HCT116 (cell line): ENCODE measurements around the gene PAAF1. TPM values are rescaled to one million over a fixed set of nuclear protein-coding genes. Genes with fewer than 3 reads are reported as not detected.

Experiments
- ATAC-seq: fragments of 200-7000 bp; cut with Tn5 transposase; 2 replicates; pipeline ENCODE4 v1.9.1; 2020; ENCODE audit warnings: mild to moderate bottlenecking, moderate library complexity
- BruUV-seq: library from RNA; stranded (reverse); fragments of 400-500 nt; replicated peaks from 2 replicates; lab custom pipeline; 2021; lab: Mats Ljungman, UMichigan
- CTCF ChIA-PET: fragments of 300-600 bp; sonication (Branson Sonifier 250); formaldehyde crosslinking; loops from one replicate; lab custom pipeline; 2021; ENCODE audit warnings: antibody characterized with exemption; lab: Charles Lee
- POLR2A ChIA-PET: fragments of 300-600, 350-600 bp; sonication (Branson Sonifier 250); formaldehyde crosslinking; loops from one replicate; lab custom pipeline; 2021; ENCODE audit warnings: antibody characterized with exemption; lab: Charles Lee
- RAD21 ChIA-PET, 2 experiments: fragments of 300-600 bp; sonication (Branson Sonifier 250); formaldehyde crosslinking; loops; one replicate each; lab custom pipeline; 2023; ENCODE audit warnings: low total read pairs in 2 of 2; ENCODE audit not compliant: uncharacterized antibody in 2 of 2, unreplicated experiment in 2 of 2, low non-redundant PET in 1 of 2; lab: Charles Lee
- DNase-seq: peaks from one replicate; pipeline ENCODE4 v3.0.0-alpha.2; 2010; ENCODE audit warnings: low read depth, low spot score
- H2AFZ ChIP-seq: fragments of 200-600 bp; shearing (Covaris generic), sonication (generic); 2 replicates; pipeline ENCODE4 v1.6.1; 2017; ENCODE audit warnings: low read depth, mixed run types, mixed read lengths, antibody characterized with exemption, low read length; ENCODE audit not compliant: poor library complexity, severe bottlenecking
- H3K27ac ChIP-seq: 2 replicates; pipeline ENCODE4 v1.5.1; 2012; ENCODE audit warnings: low read depth, low read length
- H3K27me3 ChIP-seq: fragments of 200-600 bp; sonication (generic); 2 replicates; pipeline ENCODE4 v1.6.1; 2016; ENCODE audit warnings: mixed run types, low read length, mixed read lengths; ENCODE audit not compliant: insufficient read depth
- H3K36me3 ChIP-seq, 2 experiments: fragments of 200-500 bp in 1 of 2; fragments of 200-600 bp in 1 of 2; sonication (Bioruptor generic) in 1 of 2; sonication (generic) in 1 of 2; 2 replicates each; pipeline versions ENCODE4 v1.5.1 to v1.6.1; 2014 to 2016; ENCODE audit warnings: low read length in 2 of 2, inconsistent platforms in 1 of 2, mixed read lengths in 1 of 2, mixed run types in 1 of 2; ENCODE audit not compliant: insufficient read depth in 2 of 2, control insufficient read depth in 1 of 2
- H3K4me1 ChIP-seq, 2 experiments: fragments of 200-600 bp in 1 of 2; sonication (generic) in 1 of 2; 2 replicates each; pipeline versions ENCODE4 v1.5.1 to v1.6.1; 2012 to 2017; ENCODE audit warnings: low read length in 2 of 2, inconsistent platforms in 1 of 2, mild to moderate bottlenecking in 1 of 2, mixed read lengths in 1 of 2, mixed run types in 1 of 2, moderate library complexity in 1 of 2; ENCODE audit not compliant: insufficient read depth in 2 of 2, control insufficient read depth in 1 of 2
- H3K4me2 ChIP-seq: fragments of 200-600 bp; sonication (generic); 2 replicates; pipeline ENCODE4 v1.6.1; 2017; ENCODE audit warnings: mixed run types, low read length, mixed read lengths
- H3K4me3 ChIP-seq, 2 experiments: fragments of 200-600 bp in 1 of 2; sonication (generic) in 1 of 2; replicated peaks in 1 of 2; 2 replicates each; pipeline ENCODE4 v1.5.1; 2011 to 2016; ENCODE audit warnings: low read length in 2 of 2, control low read depth in 1 of 2, low read depth in 1 of 2, mild to moderate bottlenecking in 1 of 2, mixed read lengths in 1 of 2, mixed run types in 1 of 2
- H3K79me2 ChIP-seq: fragments of 200-600 bp; sonication (generic); 2 replicates; pipeline ENCODE4 v1.6.1; 2017; ENCODE audit warnings: mild to moderate bottlenecking, mixed run types, low read length, moderate library complexity, mixed read lengths; ENCODE audit not compliant: insufficient read depth
- H3K9ac ChIP-seq: fragments of 200-600 bp; sonication (generic); 2 replicates; pipeline ENCODE4 v1.6.1; 2016; ENCODE audit warnings: low read length, mixed read lengths
- H3K9me2 ChIP-seq: fragments of 200-600 bp; sonication (generic), shearing (Covaris generic); 2 replicates; pipeline ENCODE4 v1.6.1; 2017; ENCODE audit warnings: mixed run types, mild to moderate bottlenecking, moderate library complexity; ENCODE audit not compliant: insufficient read depth
- H3K9me3 ChIP-seq, 2 experiments: fragments of 200-500 bp in 1 of 2; fragments of 200-600 bp in 1 of 2; sonication (Bioruptor generic) in 1 of 2; sonication (generic) in 1 of 2; 2 replicates each; pipeline ENCODE4 v1.6.1; 2014 to 2017; ENCODE audit warnings: low read length in 2 of 2, mixed read lengths in 2 of 2, inconsistent platforms in 1 of 2, low read depth in 1 of 2, mild to moderate bottlenecking in 1 of 2, mixed run types in 1 of 2, moderate library complexity in 1 of 2; ENCODE audit not compliant: control insufficient read depth in 1 of 2, insufficient read depth in 1 of 2
- H4K20me1 ChIP-seq: fragments of 200-600 bp; sonication (generic), shearing (Covaris generic); 2 replicates; pipeline ENCODE4 v1.6.1; 2017; ENCODE audit warnings: mixed run types, mild to moderate bottlenecking, moderate library complexity; ENCODE audit not compliant: insufficient read depth
- CBX3 ChIP-seq: IDR thresholded peaks from 2 replicates; pipeline ENCODE4 v1.6.1; 2012; ENCODE audit warnings: low read depth
- EGR1 ChIP-seq: IDR thresholded peaks from 2 replicates; pipeline ENCODE4 v1.6.1; 2012; ENCODE audit warnings: low read depth
- RAD21 ChIP-seq: IDR thresholded peaks from 2 replicates; pipeline ENCODE4 v1.6.1; 2012; ENCODE audit warnings: low read depth, mild to moderate bottlenecking
- TCF7L2 ChIP-seq: IDR thresholded peaks from 2 replicates; pipeline ENCODE4 v1.7.0; 2011; ENCODE audit warnings: borderline replicate concordance, inconsistent platforms; ENCODE audit not compliant: insufficient read depth, insufficient read length; ENCODE audit errors: extremely low read depth
- ZFX ChIP-seq: fragments of 450-650 bp; IDR thresholded peaks from 2 replicates; pipeline ENCODE4 v1.6.1; 2017
- intact Hi-C: fragments of 100-400 bp; cut with micrococcal nuclease; formaldehyde crosslinking; loops from 2 replicates; pipeline ENCODE4 v1.10.0; 2022
- total RNA-seq: library from RNA; stranded (reverse); gene quantifications from one replicate; pipeline ENCODE4 v1.2.1, GENCODE V29; 2021; ENCODE audit not compliant: unreplicated experiment
- TF ChIP-seq, protein P1 (sequence below): IDR thresholded peaks from 2 replicates; pipeline ENCODE4 v1.6.1; 2012
- TF ChIP-seq, protein P2 (sequence below): IDR thresholded peaks from 2 replicates; pipeline ENCODE4 v1.6.1; 2011; ENCODE audit warnings: mild to moderate bottlenecking, low read length, moderate library complexity; ENCODE audit not compliant: insufficient replicate concordance; ENCODE audit errors: extremely low read depth

The PAAF1 gene
- total RNA-seq, 1 experiment from 2014 or later: 15.5 TPM

- TF ChIP-seq, protein P1, sequence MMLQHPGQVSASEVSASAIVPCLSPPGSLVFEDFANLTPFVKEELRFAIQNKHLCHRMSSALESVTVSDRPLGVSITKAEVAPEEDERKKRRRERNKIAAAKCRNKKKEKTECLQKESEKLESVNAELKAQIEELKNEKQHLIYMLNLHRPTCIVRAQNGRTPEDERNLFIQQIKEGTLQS: no peak
- TF ChIP-seq CBX3: no peak
- TF ChIP-seq EGR1: no peak
- TF ChIP-seq, all 23 proteins: peak for 0
Observed at GRCh38 chr11:73883856-73884255, 7.1 kb downstream of the PAAF1 start (continued).

DNA sequence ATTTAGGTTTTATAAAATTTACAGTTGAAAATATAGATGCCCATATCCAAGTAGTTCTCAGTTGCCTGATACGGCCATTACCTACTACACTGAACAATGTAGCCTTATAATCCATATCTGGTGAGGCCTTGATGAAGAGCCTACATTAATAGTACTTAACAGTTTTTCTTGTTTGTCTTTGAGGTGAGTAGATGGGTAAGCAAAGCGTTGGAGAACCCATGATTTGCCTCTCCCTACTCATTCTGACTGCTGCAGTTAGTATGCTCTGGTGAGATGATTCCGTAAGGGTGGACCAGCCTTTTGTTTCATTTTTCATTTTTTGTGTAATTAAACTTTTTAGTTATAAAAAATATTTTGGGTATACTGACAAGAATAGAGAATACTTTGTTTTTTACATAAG lies 11.4 kb downstream of the PAAF1 start:
- ChIA-PET RAD21 (no interaction called here), CTCF (no interaction called here)

More for the DNA sequence above, 11.4 kb downstream of the PAAF1 start:
- Histone ChIP-seq H3K79me2 (no peaks in the 10 kb centered on the region), H3K9me2 (no peaks in the 10 kb centered on the region), H4K20me1 (no peaks in the 10 kb centered on the region), H3K4me3 (no peak overlapping the region), H3K27ac (no peak overlapping the region), H3K4me2 (no peak overlapping the region), H3K27me3 (no peaks in the 10 kb centered on the region), H3K4me1 (no peaks in the 10 kb centered on the region), H3K36me3 (no peaks in the 10 kb centered on the region), H3K9ac (no peak overlapping the region), H2AFZ (no peak overlapping the region), H3K9me3 (no peaks in the 10 kb centered on the region)
- TF ChIP-seq, protein P2, sequence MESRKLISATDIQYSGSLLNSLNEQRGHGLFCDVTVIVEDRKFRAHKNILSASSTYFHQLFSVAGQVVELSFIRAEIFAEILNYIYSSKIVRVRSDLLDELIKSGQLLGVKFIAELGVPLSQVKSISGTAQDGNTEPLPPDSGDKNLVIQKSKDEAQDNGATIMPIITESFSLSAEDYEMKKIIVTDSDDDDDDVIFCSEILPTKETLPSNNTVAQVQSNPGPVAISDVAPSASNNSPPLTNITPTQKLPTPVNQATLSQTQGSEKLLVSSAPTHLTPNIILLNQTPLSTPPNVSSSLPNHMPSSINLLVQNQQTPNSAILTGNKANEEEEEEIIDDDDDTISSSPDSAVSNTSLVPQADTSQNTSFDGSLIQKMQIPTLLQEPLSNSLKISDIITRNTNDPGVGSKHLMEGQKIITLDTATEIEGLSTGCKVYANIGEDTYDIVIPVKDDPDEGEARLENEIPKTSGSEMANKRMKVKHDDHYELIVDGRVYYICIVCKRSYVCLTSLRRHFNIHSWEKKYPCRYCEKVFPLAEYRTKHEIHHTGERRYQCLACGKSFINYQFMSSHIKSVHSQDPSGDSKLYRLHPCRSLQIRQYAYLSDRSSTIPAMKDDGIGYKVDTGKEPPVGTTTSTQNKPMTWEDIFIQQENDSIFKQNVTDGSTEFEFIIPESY: no peak
- TF ChIP-seq RAD21: no peak
- no peak for TF ChIP-seq TCF7L2
- TF ChIP-seq ZFX: no peak
- TF ChIP-seq CBX3: no peak
- POLR2A ChIA-PET: no interaction called here
- no peak for DNase-seq
- no TSS peak for BruUV-seq
- ATAC-seq: no peak
- intact Hi-C loops: no loop called here
